ENCODE data around the gene F12. TPM values are rescaled to one million over a fixed set of nuclear protein-coding genes. Genes with fewer than 3 reads are reported as not detected.

The F12 gene
- total RNA-seq = 0.53 and 4.3 TPM in 2 replicates

DNA sequence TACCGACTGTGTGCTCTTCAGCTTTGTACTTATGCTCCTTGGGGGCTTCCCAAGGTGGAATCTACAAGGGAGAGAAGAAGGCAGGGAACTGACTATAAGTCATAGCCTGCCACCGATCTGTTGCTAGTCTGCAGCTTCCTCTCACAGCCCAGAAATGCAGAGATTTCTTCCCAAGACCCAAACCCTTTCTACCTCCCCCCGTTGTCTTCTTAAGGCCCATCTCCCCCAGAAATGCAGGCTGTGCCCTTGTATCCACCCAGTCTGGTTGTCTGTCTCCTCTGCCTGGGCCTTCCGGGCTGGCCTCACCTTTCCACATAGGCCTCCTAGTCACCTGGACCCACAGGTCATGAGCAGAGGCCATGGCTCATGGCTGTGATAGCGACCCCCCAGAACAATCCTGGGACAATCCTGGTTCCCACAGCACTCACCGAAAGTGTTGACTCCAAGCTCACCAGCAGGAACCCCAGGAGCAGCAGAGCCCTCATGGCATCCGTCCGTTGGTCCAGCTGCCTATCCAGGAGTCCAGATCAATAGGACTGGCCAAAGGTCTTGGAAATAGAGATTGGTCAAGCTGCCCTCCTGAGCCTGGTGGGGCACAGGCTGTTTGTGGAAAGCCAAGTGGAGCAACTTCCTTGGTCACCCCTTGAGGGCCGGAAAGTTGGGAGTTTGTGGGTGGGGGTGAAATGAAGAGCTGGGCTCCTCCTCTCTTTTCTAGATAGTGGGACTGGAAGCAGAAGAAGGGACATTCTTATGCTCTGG lies at the start of gene F12:
Gene F12 (minus strand): TSS at position 522 of the 759 bp plus-strand sequence. CDS start 37 bp downstream, at position 485.
- no peak for DNase-seq (ENCODE audit: extremely low read depth, low read depth, low spot score)

DNA sequence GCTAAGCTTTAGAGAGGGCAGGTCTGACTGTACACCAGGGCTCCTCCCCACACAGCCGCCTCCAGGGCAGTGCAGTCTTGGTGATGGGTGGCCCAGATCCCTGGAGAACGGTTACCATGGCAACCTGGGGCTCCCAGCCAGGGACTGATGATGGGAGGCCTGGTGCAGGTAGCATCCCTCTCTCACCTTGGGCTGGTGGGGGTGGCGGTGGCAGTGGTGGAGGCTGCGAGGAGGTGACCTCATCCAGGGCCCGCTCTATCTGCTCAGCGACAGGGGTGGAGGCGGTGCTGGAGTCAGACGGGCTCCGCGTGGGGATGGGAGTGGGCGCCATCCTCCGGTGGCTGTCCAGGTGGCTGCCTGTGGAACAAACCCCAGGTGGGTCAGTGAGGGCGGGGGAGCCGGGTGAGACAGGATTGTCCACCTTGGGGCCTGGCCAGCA lies 49.6 kb upstream of the F12 start:
- DNase-seq (ENCODE audit: extremely low read depth, low read depth, low spot score) = no peak

DNA sequence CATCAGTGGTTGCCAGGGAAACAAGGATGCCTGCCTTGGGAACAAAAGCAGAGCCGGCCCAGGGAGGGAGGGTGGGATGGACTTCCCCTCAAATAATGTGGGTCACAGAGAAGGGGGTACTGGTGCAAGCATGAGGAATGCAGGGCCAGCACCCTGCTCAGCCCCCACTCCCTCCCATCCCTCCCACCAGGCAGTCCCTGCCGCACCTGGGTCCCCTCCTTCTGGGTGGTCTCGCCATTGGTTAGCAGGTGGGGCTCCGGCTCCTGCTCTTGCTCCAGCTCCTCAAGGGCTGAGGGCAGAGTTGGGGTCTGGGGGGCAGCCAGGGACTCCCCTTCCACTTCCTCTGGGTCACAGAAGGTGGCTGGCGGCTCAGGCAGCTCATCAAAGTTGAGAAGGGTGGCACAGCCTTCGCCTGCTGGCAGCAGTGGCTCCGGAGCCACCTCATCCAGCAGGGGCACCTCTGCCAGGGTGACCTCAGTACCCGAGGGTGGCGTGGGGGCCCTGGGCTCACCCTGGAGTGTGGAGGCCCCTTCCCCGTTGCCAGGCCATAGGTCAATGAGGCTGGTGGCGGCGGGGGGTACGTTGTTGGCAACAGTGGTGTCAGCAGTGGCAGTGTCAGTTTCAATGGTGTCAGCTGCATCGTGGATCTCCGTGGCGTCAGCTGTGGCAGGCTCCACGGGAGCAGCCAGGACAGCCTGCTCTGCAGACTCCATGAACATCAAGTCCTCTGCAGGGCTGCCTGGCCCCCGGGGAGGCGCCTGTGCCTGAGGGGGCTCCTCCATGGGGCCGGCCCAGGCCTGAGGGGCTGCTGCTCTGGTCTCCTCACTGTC lies 48.7 kb upstream of the F12 start:
- DNase-seq (ENCODE audit: extremely low read depth, low read depth, low spot score) = no peak

DNA sequence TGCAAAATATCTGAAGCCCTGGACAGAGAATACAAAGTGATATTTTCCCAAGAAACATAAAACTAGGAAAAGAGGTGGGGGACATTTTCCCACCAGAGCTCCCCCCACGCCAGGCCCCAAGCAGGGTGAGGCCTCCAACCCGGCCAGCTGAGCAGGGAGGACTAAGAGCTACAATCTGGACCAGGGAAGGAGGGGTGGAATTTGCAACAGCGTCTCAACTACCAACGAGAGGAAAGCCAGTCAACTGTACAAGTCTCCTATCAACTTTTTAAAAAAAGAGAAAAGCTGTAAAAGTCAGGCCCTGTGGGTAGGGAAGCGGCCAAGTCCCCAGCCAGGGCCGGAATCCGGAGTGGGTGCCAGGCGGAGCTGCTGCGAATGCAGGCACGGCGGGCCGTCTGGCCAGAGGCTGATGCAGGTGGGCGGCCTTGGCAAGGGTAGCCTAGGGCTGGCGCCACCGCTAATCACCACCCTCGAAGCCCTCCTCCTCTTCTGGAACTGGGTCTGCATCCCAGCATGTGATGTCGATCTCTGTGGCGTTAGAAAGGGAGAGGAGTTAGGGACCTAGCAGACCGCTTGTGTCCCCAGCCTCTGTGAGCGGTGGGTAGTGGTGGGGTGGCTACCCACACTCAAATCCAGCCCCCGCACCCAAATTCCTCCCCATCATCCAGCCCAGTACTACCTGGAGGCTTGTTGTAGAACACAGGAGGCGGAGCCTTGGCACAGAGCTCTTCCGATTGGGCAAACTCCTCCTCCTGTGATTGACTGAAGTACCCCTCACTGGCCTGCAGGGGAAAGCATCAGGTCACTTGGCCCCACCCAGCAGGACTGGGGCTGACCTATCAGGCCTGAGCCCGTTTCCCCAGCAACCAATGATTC lies 47.9 kb upstream of the F12 start:
- DNase-seq (ENCODE audit: extremely low read depth, low read depth, low spot score) = peak; percentile 74

DNA sequence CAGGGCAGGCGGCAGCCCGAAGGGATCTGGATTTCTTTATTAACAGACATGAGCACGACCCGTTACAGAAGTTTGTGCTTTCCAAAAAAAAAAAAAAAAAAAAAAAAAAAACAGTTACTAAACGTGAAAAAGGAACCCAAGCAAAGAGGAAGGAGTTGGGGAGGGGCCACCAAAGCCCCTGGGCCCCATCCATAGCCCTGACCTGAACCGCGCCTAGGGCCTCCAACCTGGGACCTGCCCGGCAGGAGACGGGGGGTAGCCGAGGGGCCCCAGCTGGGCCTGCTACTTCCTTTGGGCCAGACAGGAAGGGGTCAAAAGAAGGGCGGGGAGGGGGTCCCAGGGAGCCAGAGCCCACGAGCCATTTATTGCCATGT lies 47.2 kb upstream of the F12 start:
- DNase-seq (ENCODE audit: extremely low read depth, low read depth, low spot score) = no peak

DNA sequence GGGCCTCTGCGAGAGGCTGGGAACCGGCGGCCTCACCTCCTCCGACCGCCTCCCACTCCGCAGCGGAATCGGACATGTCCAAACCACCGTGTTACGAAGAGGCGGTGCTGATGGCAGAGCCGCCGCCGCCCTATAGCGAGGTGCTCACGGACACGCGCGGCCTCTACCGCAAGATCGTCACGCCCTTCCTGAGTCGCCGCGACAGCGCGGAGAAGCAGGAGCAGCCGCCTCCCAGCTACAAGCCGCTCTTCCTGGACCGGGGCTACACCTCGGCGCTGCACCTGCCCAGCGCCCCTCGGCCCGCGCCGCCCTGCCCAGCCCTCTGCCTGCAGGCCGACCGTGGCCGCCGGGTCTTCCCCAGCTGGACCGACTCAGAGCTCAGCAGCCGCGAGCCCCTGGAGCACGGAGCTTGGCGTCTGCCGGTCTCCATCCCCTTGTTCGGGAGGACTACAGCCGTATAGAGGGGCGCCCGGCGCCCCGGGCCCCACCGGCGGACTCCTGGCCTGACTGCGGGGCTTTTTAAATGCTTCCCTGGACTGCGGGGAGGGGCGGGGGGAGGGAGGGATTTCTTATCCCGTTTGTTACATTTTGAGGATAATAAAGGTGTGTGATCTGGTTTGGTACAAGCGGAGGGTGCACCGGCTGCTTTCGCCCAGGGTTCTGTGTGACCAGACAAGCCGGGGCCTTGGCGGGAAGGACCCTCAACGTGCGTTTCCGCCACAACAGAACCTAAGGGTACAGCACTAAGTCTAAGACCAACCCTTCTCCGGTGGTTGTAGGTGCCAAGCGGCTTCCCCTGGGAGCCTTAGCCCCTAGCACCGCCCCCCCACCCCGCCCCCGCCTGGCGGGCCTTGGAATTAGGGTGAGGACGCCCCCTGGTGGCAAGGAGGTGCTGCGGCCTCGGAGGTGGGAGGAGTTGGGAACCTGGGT lies 46.6 kb upstream of the F12 start:
- no peak for DNase-seq (ENCODE audit: extremely low read depth, low read depth, low spot score)

DNA sequence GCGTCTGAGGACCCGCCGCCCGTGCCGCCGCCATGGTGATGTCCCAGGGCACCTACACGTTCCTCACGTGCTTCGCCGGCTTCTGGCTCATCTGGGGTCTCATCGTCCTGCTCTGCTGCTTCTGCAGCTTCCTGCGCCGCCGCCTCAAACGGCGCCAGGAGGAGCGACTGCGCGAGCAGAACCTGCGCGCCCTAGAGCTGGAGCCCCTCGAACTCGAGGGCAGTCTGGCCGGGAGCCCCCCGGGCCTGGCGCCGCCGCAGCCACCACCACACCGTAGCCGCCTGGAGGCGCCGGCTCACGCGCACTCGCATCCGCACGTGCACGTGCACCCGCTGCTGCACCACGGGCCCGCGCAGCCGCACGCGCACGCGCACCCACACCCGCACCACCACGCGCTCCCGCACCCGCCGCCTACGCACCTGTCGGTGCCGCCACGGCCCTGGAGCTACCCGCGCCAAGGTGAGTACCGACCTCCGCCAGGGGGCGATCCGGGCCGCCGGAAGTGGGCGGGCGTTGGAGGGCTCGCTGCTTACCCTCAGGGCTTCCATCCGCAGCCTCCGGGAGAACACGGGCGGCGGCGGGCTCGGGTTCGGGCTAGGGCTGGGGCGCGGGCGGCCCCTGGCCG lies 45.8 kb upstream of the F12 start:
- no peak for DNase-seq (ENCODE audit: extremely low read depth, low read depth, low spot score)

DNA sequence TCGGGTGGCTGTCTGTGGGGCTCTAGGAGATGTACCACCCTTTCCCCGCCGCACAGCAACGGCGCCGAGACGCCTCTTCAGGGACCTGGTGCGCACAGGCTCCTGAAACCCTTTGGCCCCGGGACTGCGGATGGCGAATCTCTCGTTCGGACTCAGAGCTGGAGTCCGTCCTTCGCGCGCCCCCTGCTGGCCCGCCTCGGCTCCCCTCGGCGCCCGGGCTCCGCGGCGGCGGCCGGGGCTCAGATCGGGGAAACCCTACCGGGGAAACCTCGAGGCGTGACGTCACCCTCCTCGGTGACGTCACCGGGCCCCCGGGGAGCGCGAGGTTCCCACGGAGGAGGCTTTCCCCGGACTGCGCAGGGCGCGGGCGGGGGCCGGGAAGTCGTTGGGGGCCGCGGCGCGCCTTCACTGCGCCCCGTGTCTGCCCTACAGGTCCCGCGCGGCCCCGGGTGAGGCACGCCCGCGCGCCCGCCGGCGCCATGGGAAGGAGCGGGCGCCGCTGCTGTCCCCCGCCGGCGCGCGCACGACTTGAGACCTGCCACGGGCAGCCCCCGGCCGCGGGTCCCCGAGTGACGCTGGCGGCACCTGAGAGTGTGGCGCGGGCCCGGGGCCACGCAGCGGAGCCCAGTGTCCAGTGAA lies 45.2 kb upstream of the F12 start:
- DNase-seq (ENCODE audit: extremely low read depth, low read depth, low spot score) = no peak

DNA sequence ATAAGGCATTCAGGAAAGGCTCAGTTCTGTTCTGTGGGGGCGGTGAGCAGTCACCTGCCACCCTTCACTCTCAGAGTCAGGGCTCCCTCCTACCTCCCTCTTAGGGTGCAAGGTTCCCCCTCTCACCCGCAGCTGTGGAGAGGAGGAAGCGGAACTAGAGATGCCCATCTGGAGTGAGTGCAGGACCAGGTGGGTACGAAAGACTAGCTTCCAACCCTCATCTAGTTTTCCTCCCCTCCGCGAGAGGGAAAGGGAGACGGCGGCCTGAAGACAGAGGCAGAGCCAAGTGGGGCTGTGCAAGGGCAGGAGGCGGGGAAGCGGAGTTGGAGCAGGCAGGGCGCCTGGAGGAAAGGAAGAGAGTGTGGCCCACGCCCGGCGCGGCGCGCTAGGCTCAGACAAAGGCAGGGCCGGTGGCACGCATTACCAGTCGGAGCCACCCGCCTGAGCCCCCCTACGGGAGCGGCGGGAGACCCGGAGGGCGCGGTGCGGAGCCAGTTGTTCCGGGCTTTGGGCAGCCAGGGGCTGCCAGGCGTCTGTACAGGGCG lies 44.6 kb upstream of the F12 start:
- no peak for DNase-seq (ENCODE audit: extremely low read depth, low read depth, low spot score)

DNA sequence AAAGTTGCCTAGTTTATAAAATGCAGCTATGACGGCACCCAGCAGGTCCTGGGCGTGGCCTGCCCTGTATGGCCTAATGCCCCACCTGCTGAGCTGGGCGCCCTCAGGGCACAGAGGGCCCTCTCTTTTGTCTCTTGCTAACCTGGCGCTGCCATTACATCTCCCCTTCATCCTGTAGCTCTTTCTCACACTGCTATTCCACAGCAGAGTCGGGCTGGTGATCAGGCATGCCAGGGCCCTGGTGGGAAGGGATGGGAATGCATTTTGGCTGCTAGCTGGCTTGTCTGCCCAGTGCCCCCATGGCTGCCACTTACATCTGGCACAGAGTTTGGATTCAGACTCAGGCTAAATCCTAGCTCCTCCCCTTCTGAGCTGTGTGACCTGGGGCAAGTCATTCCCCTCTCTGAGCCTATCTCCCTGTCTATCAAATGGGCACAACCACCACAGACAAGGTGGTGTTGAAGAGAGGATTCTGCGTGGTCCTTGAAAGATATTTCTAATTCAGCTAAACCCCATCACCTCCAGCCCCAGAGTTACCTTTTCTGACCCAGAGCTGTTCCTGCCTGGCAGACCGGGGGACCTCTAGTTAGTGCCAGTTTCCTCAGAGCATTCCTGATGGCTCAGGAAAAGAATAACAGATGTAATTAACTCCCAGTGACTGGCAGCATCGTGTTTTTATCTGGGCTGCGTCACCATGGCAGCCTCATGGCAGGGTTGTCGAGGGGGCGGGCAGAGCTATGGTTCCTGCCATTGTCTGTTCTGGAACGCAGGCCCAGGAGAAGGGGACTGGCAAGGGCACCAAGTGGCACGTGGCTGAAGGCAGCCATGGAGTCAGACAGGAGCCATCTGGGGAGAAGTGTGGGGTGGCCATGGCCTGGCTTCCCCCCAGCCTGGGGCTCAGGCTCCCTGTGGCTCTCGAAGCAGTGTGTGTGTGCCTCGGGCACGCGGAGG lies 43.6 kb upstream of the F12 start:
- DNase-seq (ENCODE audit: extremely low read depth, low read depth, low spot score) = no peak

DNA sequence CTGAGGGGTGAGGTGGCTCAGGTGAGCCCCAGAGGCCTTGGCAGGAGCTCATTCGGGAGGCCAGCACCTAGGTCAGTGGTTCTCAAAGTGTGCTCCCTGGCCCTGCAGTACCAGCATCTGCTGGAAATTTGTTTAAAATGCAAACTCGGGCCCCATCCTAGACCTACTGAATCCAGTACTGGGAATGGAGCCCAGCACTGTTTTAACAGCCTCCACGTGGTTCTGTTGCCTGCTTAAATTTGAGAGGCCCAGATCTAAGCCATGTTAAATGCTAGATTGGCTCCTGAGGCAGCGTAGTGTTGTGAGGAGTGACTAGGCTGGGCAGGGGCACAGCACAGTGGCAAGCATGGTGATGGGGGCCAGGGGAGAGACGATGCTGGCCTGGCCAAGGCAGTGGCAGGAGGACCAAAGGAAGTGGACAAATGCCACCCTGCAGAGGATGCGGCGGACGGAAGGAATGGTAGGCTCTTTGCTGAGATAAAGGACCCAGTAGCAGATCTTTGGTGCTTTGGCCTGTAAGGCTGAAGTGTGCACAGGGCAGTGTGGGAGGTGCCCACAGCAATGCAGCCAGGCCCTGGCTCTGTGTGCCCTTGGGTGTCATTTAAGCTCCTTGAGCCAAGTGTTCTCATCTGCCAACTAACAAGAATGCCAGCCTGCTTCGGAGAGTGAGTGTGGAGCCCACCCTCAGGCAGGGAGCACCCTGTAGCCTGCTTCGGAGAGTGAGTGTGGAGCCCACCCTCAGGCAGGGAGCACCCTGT lies 41.5 kb upstream of the F12 start:
- DNase-seq (ENCODE audit: extremely low read depth, low read depth, low spot score) = no peak

DNA sequence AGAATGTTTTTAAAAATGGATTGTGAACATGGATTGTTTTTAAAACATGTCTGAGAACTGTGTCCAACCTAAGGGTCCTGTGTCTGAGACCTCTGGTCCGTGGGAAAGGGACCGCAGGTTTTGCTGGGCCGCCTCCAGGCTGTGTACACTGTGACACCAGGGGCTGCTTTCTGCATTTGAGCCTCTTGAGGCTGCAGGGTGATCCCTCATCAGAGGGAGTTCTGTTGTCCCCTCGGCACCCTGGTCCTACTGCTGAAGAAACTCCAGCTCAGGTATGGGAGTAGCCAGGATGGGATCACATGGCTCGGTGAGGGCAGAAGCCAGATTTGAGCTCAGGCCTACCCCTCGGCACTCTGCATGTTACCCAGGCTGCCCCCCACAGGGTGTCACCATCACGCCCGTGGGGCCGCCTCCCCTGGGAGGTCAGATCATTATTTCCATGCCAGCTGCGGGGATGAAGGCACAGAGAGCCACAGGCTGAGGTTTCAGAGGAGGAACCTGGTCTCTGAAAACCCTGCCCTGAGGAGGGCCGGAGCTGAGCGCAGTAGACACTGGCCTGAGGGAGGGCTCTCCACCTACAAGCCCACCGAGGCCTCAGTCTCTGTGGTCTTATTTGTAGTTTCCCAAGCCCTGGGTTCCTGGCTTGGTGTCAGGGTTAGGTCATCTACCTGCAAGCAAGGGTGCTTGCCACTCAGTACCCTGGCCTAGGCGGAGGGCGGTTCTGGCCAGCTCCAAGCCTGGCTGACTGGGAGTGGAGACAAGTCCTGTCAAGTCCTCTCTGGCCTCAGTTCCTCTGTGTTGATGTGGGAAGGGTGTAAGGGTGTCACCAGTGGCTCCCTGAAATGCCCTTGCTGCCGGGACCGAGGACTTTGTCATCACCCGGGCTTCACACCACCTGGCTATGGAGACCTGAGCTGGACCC lies 40.0 kb upstream of the F12 start:
- DNase-seq (ENCODE audit: extremely low read depth, low read depth, low spot score) = no peak

DNA sequence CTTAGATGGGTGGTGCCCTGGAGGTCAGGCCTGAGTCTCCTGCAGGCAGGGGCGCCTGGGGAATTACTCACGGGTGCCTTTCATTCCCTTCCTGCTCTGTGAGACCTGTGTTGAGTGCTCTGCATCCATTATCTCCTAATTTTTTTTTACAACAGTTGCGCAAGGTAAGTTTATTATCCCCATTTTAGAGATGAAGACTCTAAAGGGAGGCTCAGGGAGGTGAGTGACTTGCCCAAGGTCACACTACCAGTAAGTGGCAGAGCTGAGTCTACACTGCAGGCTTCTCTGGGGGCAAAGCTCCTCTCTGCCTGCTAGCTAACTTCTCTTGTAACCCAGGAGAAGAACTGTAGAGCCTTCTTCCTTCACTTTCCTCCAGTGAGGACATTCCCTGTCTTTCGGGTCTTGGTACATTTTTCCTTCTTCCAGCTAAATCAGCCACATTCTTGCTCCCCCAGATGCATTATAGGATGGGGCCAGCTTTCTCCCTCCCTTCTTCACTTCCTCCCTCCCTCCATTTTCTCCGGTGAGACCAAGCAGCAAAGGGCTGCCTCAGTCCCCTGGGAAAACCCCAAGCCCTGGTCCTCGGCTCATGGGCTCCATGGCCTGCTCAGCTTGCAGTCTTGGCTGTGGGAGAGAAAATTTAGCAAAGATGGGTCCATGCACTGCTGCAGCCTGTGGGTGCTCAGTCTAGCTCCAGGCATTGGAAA lies 39.0 kb upstream of the F12 start:
- no peak for DNase-seq (ENCODE audit: extremely low read depth, low read depth, low spot score)

DNA sequence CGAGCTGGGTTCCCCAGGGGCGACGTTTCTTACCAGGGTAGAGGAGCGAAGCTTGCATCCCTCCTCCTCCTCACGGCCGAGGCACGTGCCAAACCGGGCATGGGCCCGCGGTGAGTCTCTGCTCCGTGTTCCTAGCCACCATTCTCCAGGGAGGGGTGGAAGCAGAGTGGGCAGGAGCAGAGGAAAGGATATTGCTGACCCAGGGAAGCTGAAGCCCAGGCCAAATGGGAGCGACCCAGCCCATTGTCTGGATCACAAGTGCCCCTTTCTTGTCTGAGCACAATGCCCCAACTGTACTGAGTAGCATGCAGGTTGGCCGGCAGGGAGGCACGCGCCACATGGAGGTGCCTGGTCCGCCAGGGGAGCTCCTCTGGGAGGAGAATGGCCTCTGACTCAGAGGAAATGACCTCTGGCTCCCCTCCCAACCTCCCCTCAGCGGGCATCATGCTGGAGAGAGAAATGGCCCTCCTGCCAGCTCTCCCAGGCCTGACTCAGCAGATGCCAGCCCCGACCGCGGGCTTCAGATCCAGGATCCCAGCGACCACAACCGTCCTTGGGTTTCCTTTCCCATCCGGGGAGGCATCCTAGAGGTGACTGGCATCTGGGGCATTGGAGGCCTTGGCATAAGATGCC lies 38.4 kb upstream of the F12 start:
- DNase-seq (ENCODE audit: extremely low read depth, low read depth, low spot score) = no peak

DNA sequence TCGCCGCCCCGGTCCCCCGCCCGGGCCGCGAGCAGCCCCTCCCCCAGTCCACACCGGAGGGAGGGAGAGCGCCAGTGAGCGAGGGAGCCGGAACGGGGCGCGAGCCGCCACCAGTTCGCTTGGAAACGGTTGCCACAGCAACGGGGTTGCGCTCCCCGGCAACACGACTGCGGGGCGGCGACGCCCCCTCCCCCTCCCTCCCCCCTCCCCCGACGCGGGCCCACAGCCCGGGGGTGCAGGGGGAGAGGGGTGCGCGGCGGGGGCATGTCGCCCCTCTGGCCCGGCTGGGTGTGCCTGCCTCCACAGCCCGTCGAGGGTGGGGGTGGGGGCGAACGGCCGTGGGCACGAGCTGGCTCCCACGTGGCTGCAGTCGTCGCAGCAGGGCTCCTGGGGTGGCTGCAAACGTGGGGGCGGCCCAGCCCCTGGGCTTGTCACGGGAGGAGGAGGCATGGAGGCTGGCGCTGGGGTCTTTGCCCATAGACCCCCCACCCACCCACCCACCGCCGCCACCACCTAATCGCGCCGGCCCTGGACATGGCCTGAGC lies 37.8 kb upstream of the F12 start:
- no peak for DNase-seq (ENCODE audit: extremely low read depth, low read depth, low spot score)
